Measurements from ENCODE around the gene R3HDM4.

Gene R3HDM4

GRCh38 chr19:871446-872265, 41.4 kb downstream of the R3HDM4 start:
- no peak overlapping the region for H3K4me3 ChIP-seq (ENCODE audit: low read depth, low read length)
- TF ChIP-seq POLR2A (IDR thresholded peaks at IDR 0.05; ENCODE audit: extremely low read depth, insufficient read length) (no peak), CTCF (IDR thresholded peaks at IDR 0.05; ENCODE audit: low read depth, low read length) (no peak), MAX (IDR thresholded peaks at IDR 0.05; ENCODE audit: low read depth, low read length) (no peak), MYC (IDR thresholded peaks at IDR 0.05; ENCODE audit: low read depth, low read length) (no peak)
- no peak for DNase-seq (ENCODE audit: low read depth)

- H3K4me3 ChIP-seq (ENCODE audit: low read depth, low read length): no peak overlapping the region
- TF ChIP-seq POLR2A (IDR thresholded peaks at IDR 0.05; ENCODE audit: extremely low read depth, insufficient read length) (no peak), CTCF (IDR thresholded peaks at IDR 0.05; ENCODE audit: low read depth, low read length) (no peak), MAX (IDR thresholded peaks at IDR 0.05; ENCODE audit: low read depth, low read length) (no peak), MYC (IDR thresholded peaks at IDR 0.05; ENCODE audit: low read depth, low read length) (no peak)
- DNase-seq (ENCODE audit: low read depth): no peak
Observed at GRCh38 chr19:870963-871401, 42.0 kb downstream of the R3HDM4 start.

GRCh38 chr19:870314-870713, 42.7 kb downstream of the R3HDM4 start:
- no peak overlapping the region for H3K4me3 ChIP-seq (ENCODE audit: low read depth, low read length)
- TF ChIP-seq POLR2A (IDR thresholded peaks at IDR 0.05; ENCODE audit: extremely low read depth, insufficient read length): no peak
- TF ChIP-seq MAX (IDR thresholded peaks at IDR 0.05; ENCODE audit: low read depth, low read length): no peak
- no peak for DNase-seq (ENCODE audit: low read depth)

- DNase-seq (ENCODE audit: low read depth): peak; percentile 55
- H3K4me3 ChIP-seq (ENCODE audit: low read depth, low read length): no peak overlapping the region
- TF ChIP-seq MYC (IDR thresholded peaks at IDR 0.05; ENCODE audit: low read depth, low read length): no peak
- TF ChIP-seq MAX (IDR thresholded peaks at IDR 0.05; ENCODE audit: low read depth, low read length): no peak
- TF ChIP-seq CTCF (IDR thresholded peaks at IDR 0.05; ENCODE audit: low read depth, low read length): no peak
- TF ChIP-seq POLR2A (IDR thresholded peaks at IDR 0.05; ENCODE audit: extremely low read depth, insufficient read length): no peak
Observed at GRCh38 chr19:869245-870177, 43.5 kb downstream of the R3HDM4 start.

GRCh38 chr19:868458-869244, 44.4 kb downstream of the R3HDM4 start:
- no peak for DNase-seq (ENCODE audit: low read depth)
- no peak overlapping the region for H3K4me3 ChIP-seq (ENCODE audit: low read depth, low read length)
- TF ChIP-seq POLR2A (IDR thresholded peaks at IDR 0.05; ENCODE audit: extremely low read depth, insufficient read length) (no peak), MYC (IDR thresholded peaks at IDR 0.05; ENCODE audit: low read depth, low read length) (no peak), CTCF (IDR thresholded peaks at IDR 0.05; ENCODE audit: low read depth, low read length) (no peak), MAX (IDR thresholded peaks at IDR 0.05; ENCODE audit: low read depth, low read length) (no peak)

All from NB4 (cell line).